HL-60 (cell line): ENCODE measurements around the gene CPNE2.

Source experiments
- DNase-seq, 2 experiments: peaks; one replicate each; pipeline ENCODE4 v3.0.0-alpha.2; 2010 to 2020; ENCODE audit warnings: low read depth in 1 of 2, low spot score in 1 of 2
- H3K27ac ChIP-seq: fragments of 250-450 bp; sonication (Bioruptor Pico); replicated peaks from 2 replicates; pipeline ENCODE4 v1.5.1; 2020; ENCODE audit warnings: mild to moderate bottlenecking, moderate library complexity
- H3K27me3 ChIP-seq: fragments of 250-450 bp; sonication (Bioruptor Pico); 2 replicates; pipeline ENCODE4 v1.5.1; 2021; ENCODE audit warnings: mild to moderate bottlenecking, moderate library complexity; ENCODE audit not compliant: insufficient read depth, poor library complexity, severe bottlenecking
- H3K4me3 ChIP-seq: replicated peaks from 2 replicates; pipeline ENCODE4 v1.5.1; 2011; ENCODE audit warnings: mild to moderate bottlenecking, control low read depth, low read length; ENCODE audit not compliant: insufficient read depth
- CTCF ChIP-seq: IDR thresholded peaks from one replicate; pipeline ENCODE4 v1.5.1; 2011; ENCODE audit warnings: low read length, control low read depth, inconsistent platforms; ENCODE audit not compliant: insufficient read depth
- GABPA ChIP-seq: IDR thresholded peaks from 2 replicates; pipeline ENCODE4 v1.6.1; 2012; ENCODE audit warnings: low read depth
- POLR2AphosphoS5 ChIP-seq: IDR thresholded peaks from 2 replicates; pipeline ENCODE4 v1.6.1; 2012; ENCODE audit warnings: low read depth
- REST ChIP-seq: IDR thresholded peaks from 2 replicates; pipeline ENCODE4 v1.6.1; 2012; ENCODE audit warnings: low read depth; ENCODE audit not compliant: insufficient replicate concordance
- SPI1 ChIP-seq: IDR thresholded peaks from 2 replicates; pipeline ENCODE4 v1.6.1; 2012; ENCODE audit warnings: low read depth, mild to moderate bottlenecking, borderline replicate concordance

Gene CPNE2

GRCh38 chr16:57102888-57103851, 10.8 kb downstream of the CPNE2 start:
- Histone ChIP-seq H3K4me3 (no peak overlapping the region), H3K27me3 (no peaks in the 10 kb centered on the region), H3K27ac (no peak overlapping the region)
- no peak for TF ChIP-seq REST
- TF ChIP-seq GABPA, result no peak
- no peak for TF ChIP-seq CTCF
- TF ChIP-seq SPI1, result no peak
- no peak for TF ChIP-seq POLR2AphosphoS5
- DNase-seq, result no peak

GRCh38 chr16:57104706-57105105, 12.3 kb downstream of the CPNE2 start:
- no peak for DNase-seq

GRCh38 chr16:57105184-57105583, 12.8 kb downstream of the CPNE2 start:
- DNase-seq, result no peak
- Histone ChIP-seq H3K4me3 (no peak overlapping the region), H3K27me3 (no peaks in the 10 kb centered on the region), H3K27ac (no peak overlapping the region)
- TF ChIP-seq CTCF (no peak), SPI1 (no peak), REST (no peak)

More at GRCh38 chr16:57104706-57105105, 12.3 kb downstream of the CPNE2 start:
- TF ChIP-seq POLR2AphosphoS5 (no peak), REST (no peak), GABPA (no peak), SPI1 (no peak)
- H3K27me3 ChIP-seq, result no peaks in the 10 kb centered on the region
- no peak overlapping the region for H3K27ac ChIP-seq
- no peak overlapping the region for H3K4me3 ChIP-seq
